ENCODE measurements around the gene PRKCQ.

PRKCQ gene

GRCh38 chr10:6518791-6519429 is 61.2 kb downstream of the PRKCQ start:
- DNase-seq, result no peak

GRCh38 chr10:6516929-6517284 is 63.2 kb downstream of the PRKCQ start:
- DNase-seq, result no peak

DNA sequence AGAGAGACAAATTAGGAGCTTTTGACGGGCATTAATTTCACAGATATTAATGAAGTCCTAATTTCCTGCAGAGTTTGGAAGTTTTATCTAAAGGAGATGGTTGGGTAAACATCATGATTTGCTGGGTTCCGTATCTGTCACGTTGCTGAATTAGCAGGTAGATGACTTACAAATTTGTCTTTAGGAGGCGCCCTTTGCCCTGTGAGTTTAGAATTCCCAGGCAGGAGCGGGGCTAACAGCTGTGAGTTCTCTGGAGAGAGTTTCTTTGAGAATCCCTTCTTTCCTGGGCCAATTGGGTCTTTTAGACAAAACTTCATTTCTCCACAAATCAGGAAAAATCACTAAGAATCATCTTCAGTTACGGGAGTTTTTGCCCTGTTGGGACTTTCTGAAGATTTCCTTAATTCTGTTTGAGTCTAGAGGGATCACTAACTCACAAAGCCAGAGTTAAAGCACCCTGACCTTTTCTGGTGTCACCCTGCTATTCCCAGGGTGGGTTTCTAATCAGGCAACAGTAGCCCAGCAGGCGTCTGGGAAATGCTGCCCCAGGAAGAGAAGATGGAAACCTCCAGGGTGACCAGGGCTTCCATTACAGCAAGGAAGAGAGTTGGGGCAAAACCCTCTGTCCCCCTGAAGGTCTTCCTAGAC is 63.7 kb downstream of the PRKCQ start:
- DNase-seq, result no peak

GRCh38 chr10:6514844-6515780 is 65.0 kb downstream of the PRKCQ start:
- DNase-seq, result peak; percentile 53 to 80 (median 70)

GRCh38 chr10:6514180-6514579 is 65.9 kb downstream of the PRKCQ start:
- no peak for DNase-seq

- no peak for DNase-seq
These were observed 66.6 kb downstream of the PRKCQ start for GRCh38 chr10:6513476-6513875.

- DNase-seq, result no peak
These were observed 67.9 kb downstream of the PRKCQ start for GRCh38 chr10:6512182-6512581.

- DNase-seq, result peak in 1 of 4 experiments; percentile 11
These were observed 68.7 kb downstream of the PRKCQ start for GRCh38 chr10:6511347-6511746.

- no peak for DNase-seq
These were observed 72.8 kb downstream of the PRKCQ start for GRCh38 chr10:6507311-6507710.

DNA sequence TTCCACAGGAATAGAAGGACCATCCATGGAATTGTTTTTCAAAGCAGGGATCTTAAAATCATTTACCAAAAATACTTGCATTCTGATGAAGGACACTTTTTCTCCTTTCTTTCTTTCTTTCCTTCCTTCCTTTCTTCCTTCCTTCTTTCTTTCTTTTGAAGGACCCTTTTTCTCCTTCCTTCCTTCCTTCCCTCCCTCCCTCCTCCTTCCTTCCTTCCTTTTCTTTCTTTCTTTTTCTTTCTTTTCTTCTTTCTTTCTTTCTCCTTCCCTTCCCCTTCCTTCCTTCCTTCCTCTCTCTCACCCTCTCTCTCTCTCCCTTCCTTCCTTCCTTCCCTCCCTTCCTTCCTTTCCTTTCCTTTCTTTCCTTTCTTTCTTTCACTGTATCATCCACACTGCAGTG is 74.8 kb downstream of the PRKCQ start:
- no peak for DNase-seq

DNA sequence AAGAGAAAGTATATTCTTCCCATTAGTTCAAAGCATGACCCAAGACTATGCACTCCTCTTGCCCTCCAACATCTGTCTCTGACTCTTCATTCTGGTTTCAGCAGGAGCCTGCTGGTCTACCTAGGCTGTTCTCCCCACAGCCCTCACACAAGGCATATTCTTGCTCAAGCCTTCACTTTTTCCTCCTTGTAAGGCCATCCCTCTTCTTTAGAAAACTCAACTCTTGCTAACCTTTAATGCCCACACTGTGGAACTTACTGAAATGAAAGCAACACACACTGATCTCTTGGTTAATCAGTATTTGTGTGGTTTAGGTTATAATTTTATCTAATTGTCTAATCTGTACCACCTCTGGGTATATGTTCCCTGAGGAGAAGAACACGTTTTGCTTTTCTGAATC is 75.8 kb downstream of the PRKCQ start:
- DNase-seq, result no peak

GRCh38 chr10:6503171-6503570 is 76.9 kb downstream of the PRKCQ start:
- DNase-seq, result no peak

DNA sequence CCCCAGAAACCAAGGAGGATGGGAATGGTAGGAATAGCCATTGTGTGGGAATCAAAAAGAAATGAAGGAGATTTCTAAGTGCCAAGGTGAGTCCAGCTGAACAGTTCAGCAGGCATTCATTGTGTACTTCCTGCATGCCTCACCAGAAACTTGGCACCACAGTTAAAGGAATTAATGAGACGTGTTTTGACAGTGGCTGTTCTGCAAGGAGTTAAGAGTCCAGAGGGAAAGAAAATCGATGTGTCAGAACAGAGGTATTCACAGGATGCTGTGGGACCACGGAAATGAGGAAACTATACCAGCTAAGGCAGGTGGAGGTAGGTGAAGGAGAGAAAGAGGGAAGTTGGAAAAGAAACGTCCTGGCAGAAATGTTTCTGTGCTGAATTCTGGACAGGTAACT is 78.1 kb downstream of the PRKCQ start:
- DNase-seq, result no peak

DNA sequence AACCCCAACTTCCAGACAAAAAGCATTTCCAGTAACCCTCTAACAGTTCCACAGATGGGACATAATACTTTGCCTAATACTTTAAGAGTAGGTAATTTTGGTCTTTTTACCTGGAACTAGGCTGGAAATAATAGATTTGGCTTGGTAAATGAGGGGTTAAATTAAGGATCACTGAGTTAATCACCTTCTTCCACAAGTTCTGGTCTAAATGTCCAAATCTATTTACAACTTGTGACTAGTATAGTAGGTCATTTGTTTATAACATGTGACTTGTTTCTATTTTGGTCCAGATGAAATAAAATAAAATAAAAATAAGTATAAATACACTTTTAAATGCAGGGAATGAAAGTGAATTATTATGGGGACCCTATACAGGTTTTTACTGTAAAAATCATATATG is 80.1 kb downstream of the PRKCQ start:
- DNase-seq, result no peak

DNA sequence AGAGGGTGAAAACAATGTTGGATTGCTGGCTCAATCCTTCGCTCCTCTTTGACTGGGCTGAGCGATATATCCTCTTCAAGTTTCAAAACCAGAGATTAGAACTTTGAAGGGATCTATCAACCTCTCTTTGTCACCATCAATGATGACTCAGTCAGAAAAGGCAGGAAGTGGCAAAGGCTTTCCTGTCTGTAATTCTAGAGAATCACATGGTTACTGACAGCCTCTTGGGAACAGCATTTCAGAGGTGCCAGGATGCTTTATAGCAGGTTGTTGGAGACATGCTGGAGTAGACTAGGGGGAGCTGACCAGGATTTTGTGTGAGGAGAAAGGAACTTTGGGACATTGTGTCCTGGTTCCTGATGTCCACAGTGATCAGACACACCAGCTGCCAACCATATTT is 81.3 kb downstream of the PRKCQ start:
- DNase-seq, result peak; percentile 13 to 54 (median 38)

DNA sequence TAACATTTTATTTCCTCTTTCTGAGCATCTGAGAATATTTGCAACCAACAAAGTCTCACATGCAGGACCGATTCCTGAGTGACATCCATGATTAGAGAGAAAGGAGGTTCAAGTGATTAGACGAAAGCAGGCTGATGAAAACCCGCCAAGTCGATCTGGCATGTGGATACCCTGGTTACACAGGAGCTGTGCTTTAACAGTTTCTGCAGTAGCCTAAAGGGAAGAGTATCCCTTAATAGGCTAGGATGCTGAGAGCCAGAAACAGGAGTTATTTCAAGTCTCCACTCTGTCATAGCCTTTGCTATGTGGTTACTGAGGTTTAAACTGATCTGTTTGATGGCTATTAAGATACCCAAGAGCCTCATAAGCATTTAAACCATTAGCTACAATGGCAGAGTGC is 82.5 kb downstream of the PRKCQ start:
- DNase-seq, result no peak

GRCh38 chr10:6494936-6495592 is 85.0 kb downstream of the PRKCQ start:
- DNase-seq, result no peak

- peak in 2 of 4 experiments; percentile 21 to 25 for DNase-seq
These were observed 85.6 kb downstream of the PRKCQ start for GRCh38 chr10:6494442-6494819.

DNA sequence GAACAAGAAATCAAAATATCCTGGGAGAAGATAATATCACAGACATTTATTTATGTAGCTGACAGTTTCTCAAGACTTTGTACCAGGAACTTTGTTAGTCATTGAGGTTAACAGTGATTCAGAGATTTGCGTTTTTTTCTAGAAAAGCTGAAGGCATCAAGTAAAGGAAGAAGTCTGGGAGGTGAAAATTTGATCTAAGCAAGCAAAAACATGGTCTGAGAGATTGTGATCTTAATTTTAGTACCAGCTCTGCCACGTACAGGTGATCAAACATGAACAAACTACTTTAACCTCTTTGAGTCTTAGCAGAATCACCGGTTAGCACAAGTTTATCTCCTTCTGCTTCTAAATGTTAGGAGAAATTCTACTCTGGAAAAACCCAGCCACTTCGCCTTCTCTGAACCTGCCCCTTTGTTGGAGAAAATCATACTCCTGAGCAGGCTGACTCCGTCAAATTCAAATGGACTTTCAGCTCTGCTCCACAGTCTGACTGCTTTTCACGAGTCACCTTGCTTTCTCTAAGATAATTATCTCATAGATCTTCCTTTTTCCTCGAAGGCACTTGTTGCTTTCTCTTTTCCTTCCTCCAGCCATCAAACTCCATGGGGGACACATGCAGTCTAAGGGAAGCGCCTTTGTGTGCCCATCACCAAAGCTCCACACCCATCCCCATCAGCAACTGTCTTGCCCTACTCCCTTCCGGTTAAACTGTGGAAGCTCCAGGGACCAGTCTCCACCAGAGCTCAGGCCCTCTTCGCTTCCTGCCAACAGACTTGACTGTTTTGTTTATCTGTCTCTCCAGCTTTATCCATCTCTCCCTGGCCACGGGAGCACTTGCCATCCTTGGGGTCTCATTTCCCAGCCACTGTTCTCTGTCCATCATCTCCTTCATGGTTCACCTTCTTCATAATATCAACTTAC is 86.3 kb downstream of the PRKCQ start:
- peak in 2 of 4 experiments; percentile 43 to 52 for DNase-seq

DNA sequence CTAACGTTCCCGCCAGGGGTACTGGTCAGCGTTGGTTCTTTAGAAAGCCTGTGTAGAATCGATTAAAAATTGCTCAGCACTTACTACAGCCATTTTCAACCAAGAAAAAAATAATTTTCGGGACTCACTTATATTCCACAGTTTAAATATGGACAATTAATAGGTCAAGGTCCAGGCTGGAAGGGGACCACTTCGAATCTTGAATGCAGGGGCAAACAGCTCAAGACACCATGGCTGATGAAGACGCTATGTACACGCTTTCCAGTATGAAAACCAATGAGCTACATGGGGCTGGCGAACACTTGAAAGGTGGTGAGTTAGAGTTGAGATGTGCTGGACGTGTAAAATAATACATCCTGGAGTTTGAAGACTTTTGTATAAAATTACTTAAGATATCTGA is 87.2 kb downstream of the PRKCQ start:
- no peak for DNase-seq

GRCh38 chr10:6491841-6492609 is 88.1 kb downstream of the PRKCQ start:
- DNase-seq, result no peak
